Endothelial cell of umbilical vein (primary cell): ENCODE measurements around the gene ICAM1. TPM values are rescaled to one million over a fixed set of nuclear protein-coding genes. Genes with fewer than 3 reads are reported as not detected.

Experiments used
- BruUV-seq: library from RNA; stranded (reverse); fragments of 400-500 nt; replicated peaks from 2 replicates; lab custom pipeline; 2021; lab: Mats Ljungman, UMichigan
- CTCF ChIA-PET: fragments of 300-600, 350-600 bp; sonication (Branson Sonifier 250); formaldehyde crosslinking; loops from one replicate; lab custom pipeline; 2021; ENCODE audit warnings: antibody characterized with exemption, inconsistent platforms; lab: Charles Lee
- POLR2A ChIA-PET: fragments of 300-600, 350-600 bp; sonication (Branson Sonifier 250); formaldehyde crosslinking; loops from one replicate; lab custom pipeline; 2021; ENCODE audit warnings: antibody characterized with exemption, inconsistent platforms; lab: Charles Lee
- DNase-seq: peaks from one replicate; pipeline ENCODE4 v3.0.0-alpha.2; 2011; ENCODE audit warnings: low read depth, low spot score
- FAIRE-seq: peaks from 2 replicates; lab custom pipeline; 2011; peaks lifted over from hg19 to GRCh38; lab: Jason Lieb, UNC
- H2AFZ ChIP-seq: 2 replicates; pipeline ENCODE4 v1.6.0; 2012; ENCODE audit warnings: low read depth, low read length, control low read depth, inconsistent platforms
- H3K27ac ChIP-seq: 2 replicates; pipeline ENCODE4 v1.5.1; 2011; ENCODE audit warnings: low read depth, mild to moderate bottlenecking, control low read depth, low read length, moderate library complexity; ENCODE audit not compliant: insufficient read depth
- H3K27me3 ChIP-seq, 2 experiments: 2 replicates each; pipeline versions ENCODE4 v1.6.0 to v1.6.1; 2011; ENCODE audit warnings: low read length in 2 of 2, mixed read lengths in 1 of 2; ENCODE audit not compliant: control insufficient read depth in 2 of 2, insufficient read depth in 2 of 2
- H3K36me3 ChIP-seq, 2 experiments: 2 replicates in 1 of 2; 3 replicates in 1 of 2; pipeline ENCODE4 v1.5.1; 2011; ENCODE audit warnings: low read length in 2 of 2, mild to moderate bottlenecking in 1 of 2, moderate library complexity in 1 of 2; ENCODE audit not compliant: control insufficient read depth in 2 of 2, insufficient read depth in 2 of 2; ENCODE audit errors: extremely low read depth in 1 of 2
- H3K4me1 ChIP-seq: 3 replicates; pipeline ENCODE4 v1.5.1; 2011; ENCODE audit warnings: mild to moderate bottlenecking, low read length; ENCODE audit not compliant: control insufficient read depth, insufficient read depth; ENCODE audit errors: extremely low read depth
- H3K4me2 ChIP-seq: 2 replicates; pipeline ENCODE4 v1.6.1; 2011; ENCODE audit warnings: low read length, control low read depth, mixed read lengths; ENCODE audit not compliant: insufficient read depth
- H3K4me3 ChIP-seq, 3 experiments: fragments of 200-600 bp in 1 of 3; sonication (generic), shearing (Covaris generic) in 1 of 3; replicated peaks in 1 of 3; 2 replicates each; pipeline ENCODE4 v1.5.1; 2011 to 2016; ENCODE audit warnings: control low read depth in 3 of 3, low read length in 3 of 3, mild to moderate bottlenecking in 2 of 3, inconsistent platforms in 1 of 3, low read depth in 1 of 3, moderate library complexity in 1 of 3; ENCODE audit not compliant: insufficient read depth in 1 of 3
- H3K79me2 ChIP-seq: 2 replicates; pipeline ENCODE4 v1.6.0; 2012; ENCODE audit warnings: low read length, inconsistent platforms; ENCODE audit not compliant: control insufficient read depth, insufficient read depth
- H3K9ac ChIP-seq: replicated peaks from 2 replicates; pipeline ENCODE3; 2011; ENCODE audit warnings: low read length, control low read depth; ENCODE audit not compliant: insufficient read depth; ENCODE audit errors: extremely low read depth
- H3K9me1 ChIP-seq: replicated peaks from 3 replicates; pipeline ENCODE4 v1.6.0; 2011; ENCODE audit warnings: mild to moderate bottlenecking, low read length; ENCODE audit not compliant: control insufficient read depth, insufficient read depth; ENCODE audit errors: extremely low read depth
- H3K9me3 ChIP-seq: replicated peaks from 2 replicates; pipeline ENCODE4 v1.5.1; 2012; ENCODE audit warnings: low read length, inconsistent platforms; ENCODE audit not compliant: control insufficient read depth, insufficient read depth
- H4K20me1 ChIP-seq: replicated peaks from 2 replicates; pipeline ENCODE3; 2011; ENCODE audit warnings: mild to moderate bottlenecking, low read length; ENCODE audit not compliant: control insufficient read depth, insufficient read depth; ENCODE audit errors: extremely low read depth
- CTCF ChIP-seq, 2 donors: IDR thresholded peaks; 1 replicate in 1 of 2; 2 replicates in 1 of 2; pipeline ENCODE4 v1.5.1; 2011; ENCODE audit warnings: low read length in 2 of 2, mild to moderate bottlenecking in 2 of 2, moderate library complexity in 2 of 2, control low read depth in 1 of 2, inconsistent platforms in 1 of 2, low read depth in 1 of 2; ENCODE audit not compliant: insufficient read depth in 1 of 2; ENCODE audit errors: extremely low read depth in 1 of 2
- EZH2 ChIP-seq: IDR thresholded peaks from 2 replicates; pipeline ENCODE4 v1.6.1; 2012; ENCODE audit warnings: borderline replicate concordance, low read depth, mild to moderate bottlenecking, moderate library complexity, low read length, inconsistent platforms; ENCODE audit not compliant: severe bottlenecking
- FOS ChIP-seq: IDR thresholded peaks from 2 replicates; pipeline ENCODE4 v1.6.1; 2011; ENCODE audit warnings: mild to moderate bottlenecking, low read length, moderate library complexity, borderline replicate concordance; ENCODE audit not compliant: insufficient read depth
- GATA2 ChIP-seq: IDR thresholded peaks from 2 replicates; pipeline ENCODE4 v1.7.0; 2011; ENCODE audit warnings: low read depth, mild to moderate bottlenecking, moderate library complexity, mixed read lengths, low read length; ENCODE audit not compliant: insufficient read length, insufficient read depth
- JUN ChIP-seq: IDR thresholded peaks from 2 replicates; pipeline ENCODE4 v1.6.1; 2011; ENCODE audit warnings: borderline replicate concordance, low read depth; ENCODE audit not compliant: insufficient read length, insufficient read depth
- MAX ChIP-seq: IDR thresholded peaks from 2 replicates; pipeline ENCODE4 v1.6.1; 2011; ENCODE audit not compliant: insufficient read depth, insufficient read length
- MYC ChIP-seq: IDR thresholded peaks from one replicate; pipeline ENCODE4 v1.6.1; 2011; ENCODE audit warnings: mild to moderate bottlenecking, low read depth, low read length
- POLR2A ChIP-seq: IDR thresholded peaks from 2 replicates; pipeline ENCODE4 v1.6.1; 2012; ENCODE audit warnings: low read depth, mild to moderate bottlenecking, control low read depth, low read length
- POLR2AphosphoS5 ChIP-seq: IDR thresholded peaks from 2 replicates; pipeline ENCODE4 v1.6.1; 2012; ENCODE audit warnings: low read depth, mild to moderate bottlenecking, control low read depth, low read length, moderate library complexity; ENCODE audit not compliant: insufficient read depth
- dilution Hi-C: fragments of 300-500 bp; cut with MboI; formaldehyde crosslinking; loops from one replicate; pipeline ENCODE4 v1.15.0; 2019; ENCODE audit warnings: low sequenced_read_pairs; ENCODE audit not compliant: extremely low pct_ligation_motif_present
- intact Hi-C: fragments of 100-400 bp; cut with micrococcal nuclease; formaldehyde crosslinking; loops from one replicate; pipeline ENCODE4 v1.10.0; 2022
- polyA plus RNA-seq, 4 experiments: library from polyadenylated mRNA; depleted of rRNA in 3 of 4; stranded (reverse) in 3 of 4; unstranded in 1 of 4; fragments of >200 nt; gene quantifications; 2 replicates each; pipeline versions ENCODE4 v1.2.1 to v1.2.3, GENCODE V29; 2011 to 2012; ENCODE audit warnings: missing spikeins in 1 of 4
- total RNA-seq: library from RNA; stranded (reverse); gene quantifications from 2 replicates; pipeline ENCODE4 v1.2.3, GENCODE V29; 2021

The ICAM1 gene
- total and polyA plus RNA-seq, 2 donors (not counting 3 experiments of a cell fraction or from before 2014, with no cell fraction given): 20.5 to 30.4 TPM

- Histone ChIP-seq H3K9me3 (no peaks in the 10 kb centered on the region), H3K27ac (no peak overlapping the region), H2AFZ (no peak overlapping the region), H3K79me2 (no peaks in the 10 kb centered on the region), H3K4me1 (peaks cover 9% of the 10 kb centered on the region), H3K4me2 (no peak overlapping the region), H4K20me1 (no peaks in the 10 kb centered on the region), H3K36me3 (no peaks in the 10 kb centered on the region), H3K9ac (no peak overlapping the region), H3K27me3 (no peaks in the 10 kb centered on the region), H3K4me3 (no peak overlapping the region), H3K9me1 (no peaks in the 10 kb centered on the region)
- no TSS peak for BruUV-seq
- dilution Hi-C loops: no loop called here
- ChIA-PET CTCF (interaction anchor here (1.4 to 1.6 kb wide), 2 partner anchors 9 to 12 kb away, joined by 6 to 10 read pairs; no protein-coding TSS in a partner anchor), POLR2A (no interaction called here)
- no peak for TF ChIP-seq EZH2
- no peak for TF ChIP-seq CTCF (IDR thresholded peaks at IDR 0.05; ENCODE audit: extremely low read depth in 1 of 2, insufficient read depth in 1 of 2, low read depth in 1 of 2, low read length in 2 of 2)
- FAIRE-seq: no peak
- intact Hi-C loops: no loop called here
- DNase-seq: no peak
These were observed 33.2 kb upstream of the ICAM1 start for GRCh38 chr19:10237702-10238101.

GRCh38 chr19:10238172-10238783 is 32.6 kb upstream of the ICAM1 start:
- no peak overlapping the region for H2AFZ ChIP-seq
- no peak overlapping the region for H3K27ac ChIP-seq
- FAIRE-seq (no peak), DNase-seq (no peak)
- TF ChIP-seq FOS (no peak), MYC (no peak), EZH2 (no peak), MAX (no peak), POLR2AphosphoS5 (no peak), CTCF (IDR thresholded peaks at IDR 0.05; ENCODE audit: extremely low read depth in 1 of 2, insufficient read depth in 1 of 2, low read depth in 1 of 2, low read length in 2 of 2) (no peak), POLR2A (no peak), JUN (no peak), GATA2 (no peak)
- ChIA-PET CTCF (interaction anchor here (1.0 to 1.6 kb wide), 3 partner anchors 9 to 18 kb away, joined by 4 to 10 read pairs (median 6); no protein-coding TSS in a partner anchor), POLR2A (no interaction called here)
- no peaks in the 10 kb centered on the region for H3K27me3 ChIP-seq
- H3K4me1 ChIP-seq: peaks cover 9% of the 10 kb centered on the region
- no TSS peak for BruUV-seq
- H3K36me3 ChIP-seq: no peaks in the 10 kb centered on the region
- no peak overlapping the region for H3K4me3 ChIP-seq
- dilution Hi-C loops (no loop called here), intact Hi-C loops (no loop called here)
- H3K9me3 ChIP-seq: no peaks in the 10 kb centered on the region
- no peak overlapping the region for H3K4me2 ChIP-seq
- H3K9ac ChIP-seq: no peak overlapping the region
- H4K20me1 ChIP-seq: no peaks in the 10 kb centered on the region
- H3K79me2 ChIP-seq: no peaks in the 10 kb centered on the region
- H3K9me1 ChIP-seq: no peaks in the 10 kb centered on the region
